Activated CD8-positive, alpha-beta memory T cell treated with anti-CD3 and anti-CD28 coated beads, Interleukin-2, amount 50 U/mL, for 4 hours (primary cell): Measurements from ENCODE around the gene LCN9.
"Not testable (repeated sequence)": the region's sequence is repeated elsewhere in the genome, so short reads cannot be mapped to it uniquely, and the experiment has no call there.

Source experiments
- DNase-seq: peaks from one replicate; pipeline ENCODE4 v3.0.0-alpha.2; 2020

Gene LCN9, protein sequence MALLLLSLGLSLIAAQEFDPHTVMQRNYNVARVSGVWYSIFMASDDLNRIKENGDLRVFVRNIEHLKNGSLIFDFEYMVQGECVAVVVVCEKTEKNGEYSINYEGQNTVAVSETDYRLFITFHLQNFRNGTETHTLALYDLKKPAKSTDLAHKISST

DNA sequence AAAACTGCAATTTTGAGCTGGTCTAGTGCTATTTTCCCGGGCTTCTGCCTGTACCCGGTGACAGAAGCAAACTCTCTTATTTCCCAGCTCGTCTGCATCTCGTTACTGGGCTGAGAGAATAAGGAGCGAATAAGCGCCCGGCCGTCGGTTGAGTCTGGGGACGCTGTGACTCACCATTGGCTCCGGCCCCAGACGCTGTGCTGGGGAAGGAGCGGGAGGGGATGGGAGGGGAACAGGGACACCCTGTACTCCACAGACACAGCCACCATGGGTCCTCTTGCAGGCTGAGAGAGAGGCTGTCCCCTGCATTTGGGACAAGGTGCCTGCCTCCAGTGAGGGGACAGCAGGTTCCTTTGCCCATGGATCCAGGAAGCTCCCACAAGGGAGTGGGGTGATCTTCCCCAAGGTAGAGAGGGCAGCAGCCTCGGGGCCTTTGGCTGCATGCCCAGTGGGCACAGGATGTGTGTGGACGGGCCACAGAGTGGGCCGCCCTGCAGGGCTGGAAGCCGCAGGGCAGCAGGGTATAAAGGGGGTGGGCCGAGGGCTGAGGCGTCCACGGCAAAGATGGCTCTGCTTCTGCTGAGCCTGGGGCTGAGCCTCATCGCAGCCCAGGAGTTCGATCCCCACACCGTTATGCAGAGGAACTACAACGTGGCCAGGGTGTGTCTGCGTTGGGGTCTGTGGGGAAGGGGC, at the start of gene LCN9:
Gene LCN9 (plus strand): TSS at position 552 of the 693 bp plus-strand sequence. CDS start 13 bp downstream, at position 565.
- DNase-seq: no peak

- DNase-seq: no peak
Measured at GRCh38 chr9:135613946-135614805, 48.9 kb upstream of the LCN9 start.

DNA sequence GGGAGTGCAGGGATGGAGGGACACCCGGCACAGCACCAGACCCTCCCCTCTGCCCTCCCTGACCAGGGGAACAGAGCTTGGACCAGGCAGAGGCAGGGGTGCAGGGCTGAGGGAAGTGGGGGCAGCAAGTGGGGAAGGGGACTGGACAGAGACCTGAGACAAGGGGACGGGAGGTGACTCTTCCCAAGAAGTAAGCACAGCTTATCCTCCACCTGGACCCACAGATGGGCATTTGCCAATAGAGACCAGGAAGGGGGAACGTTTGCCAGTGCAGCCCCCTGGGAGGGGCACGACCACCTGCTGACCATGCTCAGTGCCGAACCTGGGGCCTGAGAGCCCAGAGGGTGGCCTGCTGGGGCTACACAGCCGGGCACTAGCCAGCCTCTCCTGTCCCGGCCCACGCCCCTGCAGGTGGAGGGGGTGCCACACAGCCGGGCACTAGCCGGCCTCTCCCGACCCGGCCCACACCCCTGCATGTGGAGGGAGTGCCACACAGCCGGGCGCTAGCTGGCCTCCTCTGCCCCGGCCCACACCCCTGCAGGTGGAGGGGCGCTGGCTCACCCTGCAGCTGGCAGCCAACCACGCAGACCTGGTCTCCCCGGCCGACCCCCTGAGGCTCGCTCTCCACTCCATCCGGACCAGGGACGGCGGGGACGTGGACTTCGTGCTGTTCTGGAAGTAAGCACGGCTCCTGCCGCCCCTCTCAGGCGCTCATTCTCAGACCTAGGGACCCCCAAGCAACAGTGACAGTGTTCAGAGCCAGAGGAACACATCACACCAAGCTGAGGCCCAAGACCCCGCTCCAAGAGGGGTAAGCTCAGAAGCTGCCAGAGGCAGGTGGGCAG, 48.1 kb upstream of the LCN9 start:
- DNase-seq: no peak

GRCh38 chr9:135615666-135616618, 47.2 kb upstream of the LCN9 start:
- no peak for DNase-seq

GRCh38 chr9:135616619-135617537, 46.2 kb upstream of the LCN9 start:
- DNase-seq: no peak

GRCh38 chr9:135617538-135617900, 45.6 kb upstream of the LCN9 start:
- no peak for DNase-seq

GRCh38 chr9:135617991-135618411, 45.1 kb upstream of the LCN9 start:
- no peak for DNase-seq

GRCh38 chr9:135618866-135619598, 44.1 kb upstream of the LCN9 start:
- no peak for DNase-seq

- DNase-seq: no peak
Measured at GRCh38 chr9:135619599-135619886, 43.6 kb upstream of the LCN9 start.

DNA sequence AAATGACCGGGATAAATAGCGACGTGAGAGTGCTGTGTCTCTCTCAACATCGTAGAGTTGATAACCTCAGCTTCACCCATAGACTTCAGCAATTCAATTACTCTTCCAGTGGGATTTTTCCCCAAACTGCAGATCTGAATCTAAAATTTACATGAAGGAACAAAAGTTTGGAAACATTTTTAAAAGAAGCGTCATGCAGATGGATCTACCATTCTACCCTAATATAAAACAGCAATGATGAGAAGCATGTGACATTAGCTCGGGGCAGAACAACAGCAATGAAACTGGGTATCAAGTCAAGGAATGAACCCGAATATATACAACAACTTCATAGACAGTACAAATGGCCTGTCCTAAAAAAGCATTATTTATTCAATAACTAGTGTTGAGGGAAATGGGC, 42.6 kb upstream of the LCN9 start:
- no peak for DNase-seq

DNA sequence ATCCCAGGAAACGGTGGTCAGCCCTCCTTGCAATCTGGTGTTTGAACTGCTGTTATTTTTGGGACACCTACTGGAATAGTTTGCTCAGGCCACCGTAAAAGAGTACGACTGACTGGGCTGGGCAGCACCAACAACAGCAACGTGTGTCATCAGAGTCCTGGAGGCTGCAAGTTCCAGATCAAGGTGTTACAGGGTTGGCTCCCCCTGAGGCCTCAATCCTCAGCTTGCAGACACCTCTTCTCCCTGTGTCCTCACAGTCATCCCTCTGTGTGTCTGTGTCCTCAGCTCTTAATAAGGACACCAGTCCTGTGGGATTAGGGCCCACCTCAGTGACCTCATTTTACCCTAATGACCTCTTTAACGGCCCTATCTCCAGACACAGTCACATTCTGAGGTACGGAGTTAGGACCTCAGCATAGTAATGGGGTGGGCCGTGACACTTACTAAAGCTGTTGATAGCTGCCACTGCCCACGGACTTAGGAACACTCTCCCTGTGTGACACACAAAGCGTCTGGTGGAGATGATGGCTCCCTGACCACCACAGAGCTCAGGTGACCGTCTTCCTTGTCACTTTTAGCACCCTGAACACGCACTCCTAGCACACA, 40.6 kb upstream of the LCN9 start:
- no peak for DNase-seq

DNA sequence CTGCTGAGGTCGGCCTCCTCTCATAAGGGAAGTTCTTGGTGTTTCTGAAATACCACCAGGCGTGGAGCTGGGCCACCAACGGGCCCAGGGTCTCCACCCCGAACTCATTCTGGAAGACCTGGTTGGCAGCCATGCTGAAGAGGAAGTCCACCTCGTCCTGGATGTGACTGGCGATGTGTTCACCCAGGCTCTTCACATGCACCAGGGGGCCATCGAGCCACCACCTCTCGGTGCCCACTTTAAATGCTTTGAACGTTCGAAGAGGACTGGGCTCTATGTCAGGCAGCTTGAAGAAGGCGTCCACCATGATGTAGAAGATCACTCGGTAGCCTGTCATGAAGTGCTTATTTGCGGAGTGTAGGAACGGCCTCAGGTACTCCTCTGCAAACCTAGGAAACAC, 38.8 kb upstream of the LCN9 start:
- no peak for DNase-seq

GRCh38 chr9:135632841-135633240, 30.3 kb upstream of the LCN9 start:
- DNase-seq: no peak

DNA sequence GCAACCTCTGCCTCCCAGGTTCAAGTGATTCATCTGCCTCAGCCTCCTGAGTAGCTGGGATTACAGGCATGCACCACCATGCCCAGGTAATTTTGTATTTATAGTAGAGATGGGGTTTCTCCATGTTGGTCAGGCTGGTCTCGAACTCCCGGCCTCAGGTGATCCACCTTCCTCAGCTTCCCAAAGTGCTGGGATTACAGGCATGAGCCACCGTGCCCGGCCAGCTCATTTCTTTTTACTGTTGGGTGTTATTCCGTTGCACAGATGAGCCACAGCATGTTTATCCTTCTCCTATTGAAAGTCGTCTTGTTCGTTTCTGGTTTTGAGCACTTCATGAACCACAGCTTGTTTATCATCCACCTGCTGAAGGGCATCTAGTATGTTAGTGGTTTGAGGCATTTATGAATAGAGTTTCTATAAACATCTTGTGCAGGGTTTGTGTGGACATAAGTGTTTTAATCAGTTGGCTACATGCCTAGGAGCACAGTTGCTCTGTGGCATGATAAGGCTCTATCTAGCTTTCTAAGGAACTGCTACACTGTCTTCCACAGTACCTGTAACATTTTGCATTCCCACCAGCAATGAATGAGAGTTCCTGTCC, 26.1 kb upstream of the LCN9 start:
- not testable (repeated sequence) for DNase-seq

DNA sequence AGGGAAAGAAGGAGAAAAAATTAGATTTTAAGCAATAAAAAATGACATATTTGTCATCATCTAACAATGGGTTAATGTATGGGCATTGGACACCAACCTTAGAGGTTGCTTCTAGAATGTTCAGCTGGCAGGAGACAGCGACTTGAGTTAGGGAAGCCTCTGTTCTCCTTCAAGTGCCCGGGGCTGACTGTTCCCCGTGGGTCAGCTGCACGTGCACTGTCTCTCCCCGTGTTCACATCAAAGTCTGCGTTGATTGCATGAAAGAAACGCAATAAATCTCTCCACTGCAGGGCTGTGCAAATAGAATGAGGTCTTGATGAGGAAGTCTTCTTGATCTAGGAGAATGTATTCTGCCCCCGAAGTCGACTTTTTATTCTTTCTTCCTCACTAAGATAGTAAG, 23.9 kb upstream of the LCN9 start, which contains the start of gene GLT6D1:
Gene GLT6D1 (minus strand): TSS at position 345 of the 400 bp plus-strand sequence. CDS start 353 bp downstream, outside the sequence.
- DNase-seq: no peak

DNA sequence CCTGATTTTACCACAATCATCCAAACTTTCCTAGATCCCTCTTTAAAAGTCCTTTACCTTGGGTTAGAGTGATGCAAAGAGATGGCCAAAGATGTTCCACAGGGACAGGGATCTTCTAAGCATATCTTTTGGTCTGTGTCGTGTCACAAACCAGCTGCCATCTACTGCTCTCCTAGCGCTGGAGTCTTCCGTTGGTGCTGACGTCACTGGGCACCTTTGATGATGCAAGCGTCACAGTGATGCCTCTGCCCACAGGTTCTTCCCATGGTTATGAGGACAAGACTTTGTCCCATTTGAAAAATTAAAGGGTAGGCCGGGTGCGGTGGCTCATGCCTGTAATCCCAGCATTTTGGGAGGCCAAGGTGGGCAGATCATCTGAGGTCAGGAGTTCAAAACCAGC, 22.1 kb upstream of the LCN9 start:
- DNase-seq: no peak

GRCh38 chr9:135641745-135642144, 21.4 kb upstream of the LCN9 start:
- DNase-seq: no peak

DNA sequence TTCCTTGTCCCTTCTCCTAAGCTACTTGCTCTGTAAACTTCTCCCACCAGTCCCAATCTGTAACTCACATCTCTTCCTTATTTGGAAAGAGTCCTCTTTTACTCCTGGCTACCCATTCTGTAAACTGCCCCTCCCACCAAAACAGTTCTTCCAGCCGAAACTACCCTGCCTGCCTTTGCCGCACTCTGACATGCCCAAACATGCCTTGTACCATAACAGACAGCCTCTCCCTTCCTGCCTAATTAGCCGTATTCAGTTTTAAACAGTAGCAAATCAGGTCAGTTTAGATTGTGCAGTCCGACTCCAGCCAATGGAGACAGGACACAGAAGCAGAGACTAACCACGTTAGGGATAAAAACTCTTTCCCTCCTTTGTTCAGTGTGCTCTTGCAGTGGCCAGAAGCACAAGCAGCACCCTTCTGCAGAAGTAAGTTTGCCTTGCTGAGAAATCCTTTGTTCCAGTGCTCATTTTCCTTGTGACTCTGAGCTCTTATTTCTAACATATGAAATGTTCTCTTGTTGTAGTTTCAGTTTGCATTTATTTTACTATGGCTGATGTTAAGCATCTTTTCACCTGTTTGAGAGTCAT, 18.4 kb upstream of the LCN9 start:
- DNase-seq: no peak

DNA sequence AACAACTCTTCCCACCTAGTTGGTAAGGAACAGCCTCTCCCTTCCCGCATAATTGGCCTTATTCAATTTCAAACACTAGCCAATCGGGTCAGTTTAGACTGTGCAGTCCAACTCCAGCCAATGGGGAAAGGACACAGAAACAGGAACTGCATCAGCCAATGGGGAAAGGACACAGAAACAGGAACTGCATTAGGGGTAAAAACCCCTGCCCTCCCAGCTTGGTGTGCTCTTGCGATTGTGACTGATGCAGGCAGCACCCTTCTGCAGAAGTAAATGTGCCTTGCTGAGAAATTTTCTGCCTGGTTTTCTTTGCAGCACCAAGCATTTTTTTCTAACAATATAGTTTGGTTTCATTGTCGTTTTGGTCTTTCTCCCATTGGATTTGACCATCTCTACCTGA, 15.2 kb upstream of the LCN9 start:
- no peak for DNase-seq
